Endometrial microvascular endothelial cells (primary cell): ENCODE data around the gene UGT1A4. TPM values are rescaled to one million over a fixed set of nuclear protein-coding genes. Genes with fewer than 3 reads are reported as not detected.
"Not testable (repeated sequence)": the region's sequence is repeated elsewhere in the genome, so short reads cannot be mapped to it uniquely, and the experiment has no call there.

ENCODE experiments used
- in situ Hi-C: cut with HindIII; loops from 2 replicates; pipeline ENCODE4 v1.10.0; 2017; ENCODE audit warnings: low sequenced_read_pairs, low pct_unique_long_range_greater_than_20kb; ENCODE audit errors: inconsistent ontology term
- total RNA-seq: library from RNA; depleted of rRNA; stranded (reverse); fragments of >200 nt; gene quantifications from one replicate; pipeline ENCODE4 v1.2.3, GENCODE V29; 2015; ENCODE audit errors: inconsistent ontology term

The UGT1A4 gene
- total RNA-seq, 1 donor from 2014 or later = not detected

DNA sequence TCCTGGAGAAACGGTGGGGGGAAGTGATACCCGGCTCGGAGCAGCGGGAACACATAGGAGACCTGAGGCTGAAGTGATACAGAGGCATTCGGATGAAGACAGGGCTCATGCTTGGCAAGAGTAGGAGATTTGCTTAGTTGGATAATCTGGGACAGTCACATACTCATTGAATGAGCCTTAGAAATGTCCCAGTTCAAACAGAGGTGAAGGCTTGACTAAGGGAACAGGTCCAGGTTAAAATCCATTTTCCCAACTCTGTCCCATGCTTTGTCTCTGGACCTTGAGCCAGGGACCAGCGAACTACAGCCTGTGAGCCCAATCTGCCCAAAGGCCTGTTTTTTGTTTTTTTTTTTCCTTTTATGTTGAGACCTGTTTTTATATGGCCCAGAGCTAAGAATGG, 24.6 kb upstream of the UGT1A4 start:
- in situ Hi-C loops = no loop called here

DNA sequence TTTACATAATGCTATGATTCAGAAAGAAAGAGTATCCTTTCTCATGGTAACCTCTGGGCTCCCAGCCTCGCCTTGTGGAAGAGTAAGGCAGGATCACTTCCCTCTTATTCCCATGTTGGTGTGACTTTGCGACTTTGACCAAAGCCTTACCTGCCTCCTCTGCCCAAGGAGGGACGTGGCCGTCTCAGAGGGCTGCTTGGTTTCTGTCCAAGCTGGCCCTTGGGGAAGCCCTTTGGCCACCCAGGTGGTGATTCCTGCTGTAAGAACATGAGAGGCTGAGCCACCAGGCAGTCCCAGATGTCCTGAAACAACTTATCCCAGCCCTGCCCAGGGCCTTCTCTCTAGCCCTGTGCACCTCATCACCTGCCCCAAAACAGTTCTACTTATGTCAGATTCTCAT, 19.8 kb upstream of the UGT1A4 start:
- in situ Hi-C loops = no loop called here

DNA sequence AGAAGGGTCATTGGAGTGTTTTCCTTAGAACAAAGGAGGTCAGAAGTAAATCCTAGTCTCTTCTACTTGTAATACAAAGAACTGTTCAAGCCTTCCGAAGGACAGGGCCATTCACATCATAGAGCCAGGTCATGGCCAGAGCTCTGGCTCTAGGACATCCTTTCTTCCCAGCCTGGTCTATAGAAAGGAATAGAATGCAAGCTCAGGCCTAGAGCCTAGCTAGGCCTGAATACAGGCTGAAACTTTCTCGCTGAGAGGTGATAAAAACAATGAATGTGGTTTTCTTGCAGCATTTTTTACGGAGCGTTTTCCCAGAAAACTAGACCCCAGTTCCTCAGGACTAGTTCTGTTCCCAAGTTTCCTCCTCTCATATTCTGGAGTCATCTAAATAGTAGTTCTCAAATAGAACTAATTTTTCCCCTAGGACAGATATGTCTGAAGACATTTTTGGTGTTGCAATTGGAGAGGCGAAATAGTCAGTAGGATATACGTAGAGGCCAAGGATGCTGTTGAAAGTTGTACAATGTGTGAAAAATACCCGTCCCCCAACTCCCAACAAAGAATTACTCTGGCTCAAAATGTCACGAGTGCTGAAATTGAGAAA, 19.0 kb upstream of the UGT1A4 start:
- in situ Hi-C loops = no loop called here

DNA sequence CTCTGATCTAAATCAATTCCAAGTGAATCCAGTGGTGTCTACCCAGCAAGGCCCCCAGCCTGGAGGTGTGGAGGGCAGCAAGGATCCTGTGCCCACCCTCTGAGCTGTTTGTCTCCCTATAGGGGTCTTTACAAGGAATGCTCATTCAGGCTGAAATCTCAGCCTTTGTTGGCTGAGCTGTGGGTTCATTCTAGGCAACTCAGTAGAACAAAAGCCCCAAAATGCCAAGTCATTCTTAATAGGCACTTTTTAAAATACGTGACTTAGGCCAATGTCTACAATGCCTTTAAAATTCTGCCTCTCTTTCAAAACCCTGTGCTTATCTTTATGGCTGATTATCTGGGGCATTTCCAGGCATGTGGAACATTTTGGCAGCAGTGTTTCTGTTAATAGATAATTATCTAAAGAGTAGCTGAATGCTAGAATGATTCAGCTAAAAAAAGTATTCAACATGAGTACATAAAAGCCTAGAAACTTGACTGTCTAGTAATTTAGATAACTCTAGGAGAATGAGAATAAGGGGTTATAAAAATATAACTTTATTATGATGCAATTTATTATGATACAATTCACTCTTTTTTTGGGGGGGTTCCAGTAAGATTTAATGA, 18.4 kb upstream of the UGT1A4 start:
- in situ Hi-C loops = no loop called here

DNA sequence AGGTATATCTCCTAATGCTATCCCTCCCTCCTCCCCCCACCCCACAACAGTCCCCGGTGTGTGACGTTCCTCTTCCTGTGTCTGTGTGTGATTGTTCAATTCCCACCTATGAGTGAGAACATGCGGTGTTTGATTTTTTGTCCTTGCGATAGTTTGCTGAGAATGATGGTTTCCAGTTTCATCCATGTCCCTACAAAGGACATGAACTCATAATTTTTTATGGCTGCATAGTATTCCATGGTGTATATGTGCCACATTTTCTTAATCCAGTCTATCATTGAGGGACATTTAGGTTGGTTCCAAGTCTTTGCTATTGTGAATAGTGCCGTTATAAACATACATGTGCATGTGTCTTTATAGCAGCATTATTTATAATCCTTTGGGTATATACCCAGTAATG, 17.7 kb upstream of the UGT1A4 start:
- in situ Hi-C loops = not testable (repeated sequence)

DNA sequence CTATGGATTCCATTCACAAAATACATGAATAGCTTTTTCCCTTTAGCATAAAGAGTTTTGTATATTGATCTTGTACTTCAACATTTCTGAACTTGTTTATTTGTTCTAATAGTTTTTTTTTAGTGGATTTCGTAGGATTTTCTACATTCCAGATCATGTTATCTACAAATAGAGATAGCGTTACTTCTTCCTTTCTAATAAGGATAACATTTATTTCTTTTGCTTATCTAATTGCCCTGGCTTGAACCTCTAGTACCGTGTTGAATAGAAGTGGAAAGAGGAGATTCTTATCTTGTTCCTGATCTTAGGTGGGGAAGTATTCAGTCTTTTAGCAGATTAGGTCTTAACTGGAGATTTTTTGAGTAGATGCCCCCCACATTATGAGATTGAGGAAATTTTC, 16.3 kb upstream of the UGT1A4 start:
- in situ Hi-C loops = no loop called here

DNA sequence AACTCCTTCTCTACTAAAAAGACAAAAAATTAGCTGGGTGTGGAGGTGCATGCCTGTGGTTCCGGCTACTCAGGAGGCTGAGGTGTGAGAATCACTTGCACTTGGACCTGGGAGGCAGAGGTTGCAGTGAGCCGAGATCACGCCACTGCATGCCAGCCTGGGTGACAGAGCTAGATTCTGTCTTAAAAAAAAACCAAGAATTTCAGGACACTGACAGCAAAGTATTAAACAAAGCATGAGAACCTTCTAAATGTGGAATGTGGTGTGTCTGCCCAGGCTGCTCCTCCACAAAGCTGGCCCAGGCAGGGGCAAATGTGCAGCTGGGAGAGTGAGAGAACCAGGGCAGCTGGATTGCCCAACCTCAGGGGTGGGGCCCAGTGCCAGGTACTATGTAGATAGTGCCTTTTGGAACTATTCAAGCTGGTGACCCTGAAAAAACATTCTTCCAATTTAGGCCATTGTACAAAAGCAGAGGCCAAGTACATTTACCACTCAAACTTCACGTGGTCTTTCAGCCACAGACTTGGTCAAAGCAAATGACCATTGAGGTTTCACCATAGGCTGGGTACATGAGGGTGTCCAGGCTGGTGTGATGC, 12.5 kb upstream of the UGT1A4 start:
- in situ Hi-C loops = no loop called here

DNA sequence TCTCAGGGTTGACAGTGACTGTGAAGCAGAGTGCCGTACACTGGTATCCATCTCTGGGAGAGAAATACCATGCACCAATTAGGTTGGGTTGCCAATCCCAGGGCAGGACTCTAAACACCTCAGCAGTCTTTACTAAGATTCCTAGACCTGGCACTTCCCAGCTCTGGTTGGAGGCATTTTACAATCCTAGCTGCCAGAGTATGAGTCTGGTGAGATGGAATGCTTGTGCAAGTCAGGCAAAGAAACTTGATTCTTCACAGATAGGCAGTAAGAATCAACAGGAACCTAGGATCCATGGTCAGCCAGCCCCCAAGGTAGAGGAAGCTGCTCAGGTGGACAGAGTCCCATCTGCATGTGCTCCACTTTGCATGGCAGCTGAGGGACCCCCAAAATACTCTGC, 11.8 kb upstream of the UGT1A4 start:
- in situ Hi-C loops = no loop called here

DNA sequence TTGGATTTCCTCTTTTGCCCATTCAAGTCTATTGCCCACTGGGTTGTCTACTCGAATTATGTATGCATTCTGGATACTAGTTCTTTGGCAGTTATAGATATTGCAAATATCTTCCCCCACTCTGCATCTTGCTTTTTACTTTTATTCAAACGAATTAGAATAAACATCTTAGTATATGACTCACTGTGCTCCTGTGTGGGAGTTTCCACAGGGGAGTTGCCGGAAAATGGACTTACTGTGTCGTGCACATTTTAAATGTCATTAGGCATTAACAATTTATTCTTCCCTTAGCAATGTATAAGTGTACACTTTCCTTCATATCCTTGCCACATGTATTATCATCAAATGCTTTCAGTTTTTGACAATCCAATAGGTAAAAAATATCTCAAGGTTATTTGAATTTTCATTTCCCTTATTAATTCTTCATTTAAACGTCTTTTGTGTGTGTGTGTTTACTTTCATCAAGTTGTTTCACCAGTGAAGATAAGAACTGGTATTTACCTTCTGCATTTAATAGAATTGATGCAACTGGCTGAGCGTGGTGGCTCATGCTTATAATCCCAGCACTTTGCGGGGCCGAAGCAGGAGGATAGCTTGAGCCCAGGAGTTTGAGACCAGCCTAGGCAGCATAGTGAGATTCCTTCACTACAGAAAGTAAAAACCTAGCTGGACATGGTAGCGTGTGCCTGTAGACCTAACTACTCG, 10.4 kb upstream of the UGT1A4 start:
- in situ Hi-C loops = no loop called here

DNA sequence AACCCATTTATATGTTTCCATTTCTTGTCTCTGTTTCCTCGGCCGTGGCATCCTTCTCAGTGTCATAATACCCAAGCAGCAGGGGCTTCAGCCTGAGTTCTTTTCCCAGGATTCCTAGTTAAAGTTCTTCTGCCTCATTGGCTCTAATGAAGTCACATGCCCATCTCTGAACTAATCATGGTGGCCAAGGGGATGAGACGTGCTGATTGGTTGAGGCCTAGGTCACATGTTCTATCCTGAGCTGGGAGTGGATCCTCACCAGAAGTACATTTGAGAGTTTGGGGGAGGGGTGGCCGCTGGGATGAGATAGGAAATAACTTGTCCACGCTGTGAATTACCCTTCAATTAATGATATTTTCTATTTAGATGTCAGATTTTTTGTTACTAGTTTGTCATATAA, 9.6 kb upstream of the UGT1A4 start:
- in situ Hi-C loops = no loop called here

DNA sequence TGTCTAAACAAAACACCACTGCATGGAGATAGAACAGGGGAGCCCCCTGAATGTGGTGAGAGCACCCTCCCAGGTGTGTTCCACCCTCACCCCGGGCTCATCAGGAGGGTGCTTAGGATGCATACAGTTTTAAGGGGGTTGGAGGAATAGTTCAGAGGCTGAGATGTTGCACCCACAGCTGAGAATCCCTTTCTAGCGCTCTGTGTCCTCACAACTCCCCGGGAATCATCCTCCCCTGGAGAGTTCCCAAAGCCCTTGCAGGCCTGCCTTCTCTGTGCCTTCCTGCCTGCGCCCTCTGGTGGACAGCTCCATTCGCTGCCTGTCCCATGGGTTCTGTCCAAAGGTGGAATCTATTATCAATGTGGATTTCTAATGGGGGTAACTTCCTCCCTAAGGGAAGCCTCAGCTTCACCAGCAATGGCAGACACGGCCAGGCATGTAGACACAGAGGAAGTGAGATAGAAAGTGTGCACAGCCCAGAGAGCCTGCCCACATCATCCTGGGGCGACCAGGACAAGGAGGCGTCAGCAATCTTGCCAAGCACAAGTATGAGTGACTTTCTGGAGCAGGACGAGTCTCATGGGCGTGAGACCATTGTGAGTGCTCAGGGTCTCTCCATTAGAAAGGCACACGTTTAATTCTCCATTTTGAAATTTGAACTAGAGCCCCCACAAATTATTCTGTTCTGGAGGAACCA, 7.1 kb upstream of the UGT1A4 start:
- in situ Hi-C loops = no loop called here

DNA sequence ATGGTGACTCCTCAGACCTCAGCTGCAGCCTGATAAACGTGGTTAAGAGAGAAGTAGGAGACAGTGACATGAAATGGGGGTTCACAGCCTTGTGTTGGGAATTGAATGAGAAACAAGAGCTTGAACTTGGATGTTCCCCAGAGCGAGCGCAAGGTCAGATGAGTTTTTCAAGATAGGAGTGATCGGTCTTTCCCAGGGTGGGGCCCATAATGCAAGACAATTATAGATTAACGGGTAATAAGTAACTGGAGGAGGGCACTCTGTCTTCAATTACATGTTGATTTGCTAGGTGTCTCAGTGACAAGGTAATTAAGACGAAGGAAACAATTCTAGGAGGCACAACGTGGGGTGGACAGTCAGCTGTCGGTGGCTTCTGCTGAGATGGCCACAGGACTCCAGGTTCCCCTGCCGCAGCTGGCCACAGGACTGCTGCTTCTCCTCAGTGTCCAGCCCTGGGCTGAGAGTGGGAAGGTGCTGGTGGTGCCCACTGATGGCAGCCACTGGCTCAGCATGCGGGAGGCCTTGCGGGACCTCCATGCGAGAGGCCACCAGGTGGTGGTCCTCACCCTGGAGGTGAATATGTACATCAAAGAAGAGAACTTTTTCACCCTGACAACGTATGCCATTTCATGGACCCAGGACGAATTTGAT, 5.8 kb upstream of the UGT1A4 start, which contains the start of gene UGT1A5:
Gene UGT1A5 (plus strand): TSS at position 297 of the 651 bp plus-strand sequence. CDS start 85 bp downstream, at position 382.
- in situ Hi-C loops = no loop called here

DNA sequence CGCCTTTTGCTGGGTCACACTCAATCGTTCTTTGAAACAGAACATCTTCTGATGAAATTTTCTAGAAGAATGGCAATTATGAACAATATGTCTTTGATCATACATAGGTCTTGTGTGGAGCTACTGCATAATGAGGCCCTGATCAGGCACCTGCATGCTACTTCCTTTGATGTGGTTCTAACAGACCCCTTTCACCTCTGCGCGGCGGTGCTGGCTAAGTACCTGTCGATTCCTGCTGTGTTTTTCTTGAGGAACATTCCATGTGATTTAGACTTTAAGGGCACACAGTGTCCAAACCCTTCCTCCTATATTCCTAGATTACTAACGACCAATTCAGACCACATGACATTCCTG, 5.3 kb upstream of the UGT1A4 start:
- in situ Hi-C loops = no loop called here

DNA sequence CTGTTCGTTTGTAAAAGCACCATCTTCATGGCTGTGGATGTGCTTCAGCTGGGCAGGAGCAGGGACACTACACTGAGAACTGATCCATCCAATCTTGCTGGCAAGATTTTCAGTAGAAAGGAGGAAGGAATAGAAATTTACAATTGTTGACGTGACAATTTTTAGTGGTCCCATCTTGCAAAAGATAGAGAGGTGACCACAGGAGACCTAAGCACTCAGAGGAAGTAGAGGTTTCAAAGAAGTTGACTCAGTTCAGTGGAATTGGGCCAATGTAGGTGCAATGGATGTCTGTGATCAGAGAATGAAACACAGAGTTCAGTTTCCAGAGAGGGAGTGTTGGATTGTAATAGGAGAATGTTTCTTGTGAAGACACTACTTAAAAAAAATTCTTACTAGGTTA, 4.4 kb upstream of the UGT1A4 start:
- in situ Hi-C loops = no loop called here

DNA sequence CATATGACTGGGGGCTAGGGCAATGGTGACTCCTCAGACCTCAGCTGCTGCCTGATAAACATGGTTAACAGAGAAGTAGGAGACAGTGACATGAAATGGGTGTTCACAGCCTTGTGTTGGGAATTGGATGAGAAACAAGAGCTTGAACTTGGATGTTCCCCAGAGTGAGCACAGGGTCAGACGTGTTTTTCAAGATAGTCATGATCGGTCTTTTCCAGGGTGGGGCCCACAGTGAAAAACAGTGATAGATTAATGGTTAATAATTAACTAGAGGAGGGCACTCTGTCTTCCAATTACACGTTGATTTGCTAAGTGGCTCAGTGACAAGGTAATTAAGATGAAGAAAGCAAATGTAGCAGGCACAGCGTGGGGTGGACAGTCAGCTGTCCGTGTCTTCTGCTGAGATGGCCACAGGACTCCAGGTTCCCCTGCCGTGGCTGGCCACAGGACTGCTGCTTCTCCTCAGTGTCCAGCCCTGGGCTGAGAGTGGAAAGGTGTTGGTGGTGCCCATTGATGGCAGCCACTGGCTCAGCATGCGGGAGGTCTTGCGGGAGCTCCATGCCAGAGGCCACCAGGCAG, 10.3 kb downstream of the UGT1A4 start, which contains the start of gene UGT1A3:
Gene UGT1A3 (plus strand): TSS at position 320 of the 579 bp plus-strand sequence. CDS start 85 bp downstream, at position 405.
- in situ Hi-C loops = no loop called here

DNA sequence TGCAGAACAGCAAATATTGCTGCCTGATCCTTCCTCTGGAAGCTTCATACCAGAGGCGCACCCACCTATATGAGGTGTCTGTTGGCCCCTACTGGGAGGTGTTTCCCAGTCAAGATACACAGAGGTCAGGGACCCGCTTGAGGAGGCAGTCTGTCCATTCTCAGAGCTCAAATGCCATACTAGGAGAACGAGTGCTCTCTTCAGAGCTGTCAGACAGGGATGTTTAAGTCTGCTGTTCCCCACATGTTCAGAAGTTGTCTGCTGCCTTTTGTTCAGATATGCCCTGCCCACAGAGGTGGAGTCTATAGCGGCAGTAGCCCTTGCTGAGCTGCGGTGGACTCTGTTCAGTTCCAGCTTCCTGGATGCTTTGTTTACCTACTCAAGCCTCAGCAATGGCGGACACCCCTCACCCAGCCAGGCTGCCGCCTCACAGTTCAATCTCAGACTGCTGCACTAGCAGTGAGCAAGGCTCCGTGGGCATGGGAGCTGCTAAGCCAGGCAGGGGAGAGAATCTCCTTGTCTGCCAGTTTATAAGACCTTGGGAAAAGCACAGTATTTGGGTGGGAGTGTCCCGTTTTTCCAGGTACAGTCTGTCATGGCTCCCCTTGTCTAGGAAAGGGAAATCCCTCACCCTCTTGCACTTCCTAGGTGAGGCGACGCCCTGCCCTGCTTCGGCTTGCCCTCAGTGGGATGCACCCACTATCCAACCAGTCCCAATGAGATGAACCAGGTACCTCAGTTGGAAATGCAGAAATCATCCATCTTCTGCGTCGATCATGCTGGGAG, 18.5 kb downstream of the UGT1A4 start:
- in situ Hi-C loops = not testable (repeated sequence)

DNA sequence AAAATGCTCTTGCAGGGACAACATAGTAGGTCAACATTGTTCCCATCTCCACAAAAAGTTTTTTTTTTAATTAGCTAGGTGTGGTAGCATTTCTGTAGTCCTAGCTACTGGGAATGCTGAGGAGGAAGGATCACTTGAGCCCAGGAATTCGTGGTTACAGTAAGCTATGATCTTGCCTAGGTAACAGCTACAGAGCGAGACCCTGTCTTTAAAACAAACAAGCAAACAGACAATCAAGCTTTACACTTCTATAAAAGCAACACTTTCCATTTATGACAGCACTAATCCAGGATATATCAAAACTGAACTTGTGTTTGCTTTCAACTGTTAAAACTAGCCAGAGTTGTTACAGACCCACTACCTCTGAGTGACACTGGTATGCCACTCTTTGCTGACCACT, 22.3 kb downstream of the UGT1A4 start:
- in situ Hi-C loops = no loop called here
